Mucosa of rectum (tissue), 2 donors: ENCODE measurements around the gene L3MBTL3.
"Not testable (repeated sequence)": the region's sequence is repeated elsewhere in the genome, so short reads cannot be mapped to it uniquely, and the experiment has no call there.

ENCODE experiments used
- H3K27ac ChIP-seq, 2 donors: one replicate each; pipeline ENCODE4 v1.7.0; 2013; ENCODE audit warnings: inconsistent platforms in 2 of 2, low read depth in 2 of 2, low read length in 2 of 2
- H3K27me3 ChIP-seq, 2 donors: one replicate each; pipeline ENCODE4 v1.7.0; 2013; ENCODE audit warnings: low read length in 2 of 2; ENCODE audit not compliant: control insufficient read depth in 2 of 2, insufficient read depth in 2 of 2
- H3K36me3 ChIP-seq, 2 donors: one replicate each; pipeline ENCODE4 v1.7.0; 2013; ENCODE audit warnings: low read length in 2 of 2; ENCODE audit not compliant: control insufficient read depth in 2 of 2, insufficient read depth in 2 of 2
- H3K4me1 ChIP-seq, 2 donors: one replicate each; pipeline ENCODE4 v1.7.0; 2013; ENCODE audit warnings: low read length in 2 of 2, mild to moderate bottlenecking in 1 of 2; ENCODE audit not compliant: control insufficient read depth in 2 of 2, insufficient read depth in 2 of 2
- H3K4me3 ChIP-seq, 2 donors: one replicate each; pipeline ENCODE4 v1.7.0; 2013; ENCODE audit warnings: low read length in 2 of 2
- H3K9ac ChIP-seq, 2 donors: one replicate each; pipeline ENCODE4 v1.7.0; 2013; ENCODE audit warnings: low read length in 2 of 2, low read depth in 1 of 2, mild to moderate bottlenecking in 1 of 2
- H3K9me3 ChIP-seq, 2 donors: one replicate each; pipeline ENCODE4 v1.7.0; 2013; ENCODE audit warnings: low read length in 2 of 2; ENCODE audit not compliant: control insufficient read depth in 2 of 2
- donor health status: healthy.
- donor health status: Normal muscosa, but diverticular disease.

Gene L3MBTL3

GRCh38 chr6:130148181-130148580, 129.8 kb downstream of the L3MBTL3 start:
- H3K27ac ChIP-seq: no peak overlapping the region
- peaks cover 0 to 5% of the 10 kb centered on the region in 2 donors for H3K36me3 ChIP-seq
- no peak overlapping the region for H3K9ac ChIP-seq
- H3K9me3 ChIP-seq: no peaks in the 10 kb centered on the region
- no peaks in the 10 kb centered on the region for H3K27me3 ChIP-seq
- H3K4me1 ChIP-seq: no peaks in the 10 kb centered on the region
- no peak overlapping the region for H3K4me3 ChIP-seq

GRCh38 chr6:130149016-130149415, 130.6 kb downstream of the L3MBTL3 start:
- not testable (repeated sequence) for H3K4me3 ChIP-seq, H3K27me3 ChIP-seq, H3K9ac ChIP-seq, H3K27ac ChIP-seq, H3K36me3 ChIP-seq, H3K4me1 ChIP-seq, H3K9me3 ChIP-seq

GRCh38 chr6:130150906-130151305, 132.5 kb downstream of the L3MBTL3 start:
- Histone ChIP-seq H3K27ac (no peak overlapping the region), H3K27me3 (no peaks in the 10 kb centered on the region), H3K9ac (no peak overlapping the region), H3K4me3 (no peak overlapping the region), H3K4me1 (no peaks in the 10 kb centered on the region), H3K9me3 (no peaks in the 10 kb centered on the region), H3K36me3 (no peaks in the 10 kb centered on the region)

- no peaks in the 10 kb centered on the region for H3K27me3 ChIP-seq
- no peaks in the 10 kb centered on the region for H3K4me1 ChIP-seq
- no peak overlapping the region for H3K9ac ChIP-seq
- no peaks in the 10 kb centered on the region for H3K36me3 ChIP-seq
- H3K9me3 ChIP-seq: no peaks in the 10 kb centered on the region
- no peak overlapping the region for H3K27ac ChIP-seq
- no peak overlapping the region for H3K4me3 ChIP-seq
These were observed 134.6 kb downstream of the L3MBTL3 start for GRCh38 chr6:130152908-130153510.

- Histone ChIP-seq H3K4me1 (no peaks in the 10 kb centered on the region), H3K4me3 (no peak overlapping the region), H3K27me3 (no peaks in the 10 kb centered on the region), H3K36me3 (no peaks in the 10 kb centered on the region), H3K9ac (no peak overlapping the region), H3K27ac (no peak overlapping the region), H3K9me3 (no peaks in the 10 kb centered on the region)
These were observed 138.5 kb downstream of the L3MBTL3 start for GRCh38 chr6:130156908-130157307.

GRCh38 chr6:130158056-130158455, 139.7 kb downstream of the L3MBTL3 start:
- Histone ChIP-seq H3K27me3 (no peaks in the 10 kb centered on the region), H3K9ac (no peak overlapping the region), H3K36me3 (no peaks in the 10 kb centered on the region), H3K4me3 (no peak overlapping the region), H3K9me3 (no peaks in the 10 kb centered on the region), H3K27ac (no peak overlapping the region), H3K4me1 (no peaks in the 10 kb centered on the region)

GRCh38 chr6:130158548-130158947, 140.2 kb downstream of the L3MBTL3 start:
- H3K4me1 ChIP-seq: no peaks in the 10 kb centered on the region
- H3K9ac ChIP-seq: no peak overlapping the region
- no peaks in the 10 kb centered on the region for H3K9me3 ChIP-seq
- no peak overlapping the region for H3K4me3 ChIP-seq
- H3K36me3 ChIP-seq: no peaks in the 10 kb centered on the region
- no peak overlapping the region for H3K27ac ChIP-seq
- no peaks in the 10 kb centered on the region for H3K27me3 ChIP-seq

GRCh38 chr6:130159956-130160355, 141.6 kb downstream of the L3MBTL3 start:
- H3K9ac ChIP-seq: no peak overlapping the region
- no peak overlapping the region for H3K27ac ChIP-seq
- H3K4me1 ChIP-seq: no peaks in the 10 kb centered on the region
- no peak overlapping the region for H3K4me3 ChIP-seq
- H3K9me3 ChIP-seq: no peaks in the 10 kb centered on the region
- H3K36me3 ChIP-seq: no peaks in the 10 kb centered on the region
- H3K27me3 ChIP-seq: no peaks in the 10 kb centered on the region

- H3K4me1 ChIP-seq: no peaks in the 10 kb centered on the region
- H3K27me3 ChIP-seq: no peaks in the 10 kb centered on the region
- H3K4me3 ChIP-seq: no peak overlapping the region
- H3K36me3 ChIP-seq: no peaks in the 10 kb centered on the region
- H3K9ac ChIP-seq: no peak overlapping the region
- peak overlapping the region in 1 of 2 donors; percentile 2 for H3K27ac ChIP-seq
- H3K9me3 ChIP-seq: no peaks in the 10 kb centered on the region
These were observed 143.5 kb downstream of the L3MBTL3 start for GRCh38 chr6:130161683-130162404.

- Histone ChIP-seq H3K27me3 (no peaks in the 10 kb centered on the region), H3K4me1 (no peaks in the 10 kb centered on the region), H3K9me3 (no peaks in the 10 kb centered on the region), H3K4me3 (no peak overlapping the region), H3K27ac (no peak overlapping the region), H3K9ac (no peak overlapping the region), H3K36me3 (no peaks in the 10 kb centered on the region)
These were observed 144.0 kb downstream of the L3MBTL3 start for GRCh38 chr6:130162421-130162820.
